NCI-H2107 treated with DMSO at 0.1 percent for 48 hours (cell line): Measurements from ENCODE around the gene PGM2L1.
"Not testable (repeated sequence)": the region's sequence is repeated elsewhere in the genome, so short reads cannot be mapped to it uniquely, and the experiment has no call there.

Experiments
- DNase-seq: peaks from one replicate; lab custom pipeline; 2025; ENCODE audit not compliant: unreplicated experiment; lab: John Stamatoyannopoulos, UW

PGM2L1 gene

DNA sequence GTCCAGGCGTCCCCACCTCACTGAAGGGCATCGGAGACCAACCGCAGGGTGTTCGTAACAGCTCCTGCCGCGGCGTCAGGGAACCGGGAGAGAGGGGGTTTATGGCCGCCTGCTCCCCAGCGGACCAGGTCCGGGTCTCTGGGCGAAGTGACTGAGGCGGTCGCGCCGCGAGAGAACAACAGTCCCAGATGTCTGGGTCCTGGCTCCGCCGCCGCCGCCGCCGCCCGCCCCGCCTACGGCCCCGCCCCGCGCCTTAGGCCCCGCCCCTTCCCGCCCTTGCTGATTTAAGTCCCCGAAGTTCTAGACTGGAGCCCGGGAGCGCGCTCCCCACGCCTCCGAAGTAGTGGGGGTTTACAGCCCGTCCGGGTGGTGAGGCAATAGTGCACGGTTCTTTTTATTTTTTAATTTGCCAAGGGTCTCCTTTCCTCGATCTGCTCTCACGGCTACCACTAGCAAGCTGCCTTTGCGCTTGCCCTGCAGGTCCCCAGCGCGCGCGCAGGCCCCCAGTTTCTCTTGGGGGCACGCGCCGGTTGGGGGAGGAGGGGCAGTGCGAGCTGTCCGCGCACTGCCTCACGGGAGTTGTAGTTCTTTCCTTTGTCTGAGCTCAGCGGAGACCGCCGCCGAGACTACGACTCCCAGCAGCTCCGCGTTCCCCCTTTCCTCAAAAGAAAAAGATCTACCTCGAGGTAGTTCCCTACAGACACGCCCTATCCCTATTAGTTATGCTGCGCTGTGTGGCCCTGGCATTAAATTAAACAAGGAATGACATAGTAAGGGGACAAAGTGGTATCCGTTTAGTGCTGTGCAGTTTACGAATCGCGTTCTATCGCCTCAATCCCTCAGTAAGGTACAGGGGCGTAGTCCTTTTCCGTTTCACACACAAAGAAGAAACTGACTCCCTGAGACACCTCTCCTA lies at the start of gene PGM2L1:
PGM2L1 (minus strand) TSS at position 190 of the 916 bp plus-strand sequence. CDS start 272 bp downstream, outside the sequence.
- peak; percentile 96 for DNase-seq

DNA sequence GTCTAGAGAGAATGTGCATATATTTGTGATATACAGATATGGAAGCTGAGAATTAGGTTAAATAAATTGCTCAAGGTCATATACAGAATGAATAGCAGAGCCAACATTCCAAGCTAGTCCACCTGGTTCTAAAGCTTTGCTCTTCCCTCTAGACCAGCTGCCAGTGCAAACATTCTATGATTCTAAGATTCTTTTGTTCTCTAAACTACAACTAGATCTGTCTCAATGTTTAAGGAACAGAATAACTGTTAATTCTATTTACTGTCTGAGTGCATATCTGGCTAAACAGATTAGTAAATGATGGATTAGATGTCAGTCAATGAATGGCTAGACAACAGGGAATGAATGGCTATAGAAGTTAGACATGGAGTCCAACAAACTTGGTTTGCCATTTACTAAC lies 49.5 kb upstream of the PGM2L1 start:
- DNase-seq = no peak

DNA sequence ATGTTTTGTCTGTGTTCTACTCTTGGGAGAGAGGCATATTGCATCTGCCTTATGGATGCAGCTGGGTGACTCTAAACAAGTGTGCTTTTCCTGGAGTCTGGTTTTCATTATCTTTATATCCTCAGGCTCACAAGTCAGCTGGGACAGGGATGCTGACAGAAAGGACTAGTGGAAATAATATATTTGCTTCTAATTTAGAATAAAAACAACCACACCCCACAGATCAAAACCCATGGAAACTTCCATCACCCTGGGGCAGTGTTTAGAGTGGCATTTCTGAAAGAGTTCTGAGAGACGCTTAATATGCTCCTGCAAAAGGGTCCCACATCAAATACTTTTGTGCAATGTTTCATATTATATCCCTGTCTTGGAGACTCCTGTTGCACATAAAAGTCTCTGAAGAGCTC lies 48.3 kb upstream of the PGM2L1 start:
- DNase-seq = no peak

DNA sequence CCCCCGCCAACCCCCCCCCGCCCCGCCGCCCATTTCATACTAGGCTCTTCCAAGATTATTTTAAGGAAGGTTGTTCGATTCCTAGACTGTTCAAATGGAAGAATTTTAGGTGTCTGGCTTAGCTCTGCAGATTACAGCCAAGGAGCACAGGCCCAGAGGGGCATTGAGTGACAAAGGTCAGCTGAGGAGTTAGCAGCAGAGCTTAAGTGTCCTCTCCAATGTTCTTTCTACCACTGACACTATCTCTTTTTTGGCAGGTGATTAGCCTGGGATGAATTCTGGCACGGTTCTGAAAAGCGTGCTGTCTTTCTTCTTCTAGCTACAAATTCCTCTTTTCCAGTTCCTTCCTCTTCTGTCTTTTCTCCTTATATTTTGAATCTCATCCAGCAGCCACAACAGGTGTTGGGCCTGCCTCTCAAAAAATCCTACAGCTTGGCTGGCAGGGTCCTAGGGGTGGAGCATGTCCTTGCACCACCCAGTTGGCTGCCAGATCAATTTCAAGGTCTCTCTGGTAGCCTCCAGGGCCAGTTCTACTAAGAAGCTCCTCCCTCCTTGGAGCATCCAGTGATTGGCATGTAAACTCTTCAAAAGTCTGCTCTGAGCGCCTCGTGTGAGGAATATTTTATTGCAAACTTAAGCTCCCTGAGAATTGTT lies 46.1 kb upstream of the PGM2L1 start:
- peak; percentile 68 for DNase-seq

DNA sequence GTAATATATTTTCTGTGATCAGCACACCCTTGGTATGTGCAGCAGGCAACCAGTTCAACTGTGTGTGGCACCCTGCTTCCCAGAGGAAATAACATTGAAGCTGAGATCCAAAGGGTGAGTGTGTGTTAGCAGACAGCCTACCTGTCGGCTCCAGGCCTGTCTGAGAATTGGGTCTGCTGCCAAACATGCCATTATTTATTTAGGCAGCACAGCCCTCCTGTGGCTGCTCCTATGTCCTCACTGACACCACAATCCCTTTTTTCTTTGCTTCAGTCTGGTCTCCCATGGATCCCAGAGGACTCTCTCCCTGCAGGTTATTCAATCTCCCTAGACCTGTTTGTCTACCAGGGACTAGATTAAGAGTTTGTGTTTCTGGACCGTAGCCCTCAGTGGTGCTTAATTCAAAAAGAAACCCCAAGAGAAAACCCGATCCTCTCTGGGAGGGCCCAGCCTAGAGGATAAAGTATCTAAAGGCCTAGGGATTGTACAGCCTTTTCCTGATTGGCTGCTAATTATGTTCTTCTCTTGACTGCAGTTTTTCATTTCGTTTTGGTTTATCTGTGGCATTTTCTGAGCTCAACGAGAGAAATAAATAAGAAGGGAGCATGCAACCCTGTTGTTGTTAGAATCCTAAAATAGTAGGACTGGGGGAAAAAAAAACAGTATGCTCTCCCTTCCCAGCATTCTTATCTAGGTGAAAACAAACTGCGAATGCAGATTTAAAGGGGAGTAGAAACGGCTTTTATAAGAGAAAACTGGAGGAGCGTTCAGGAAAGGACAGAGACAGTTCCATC lies 45.0 kb upstream of the PGM2L1 start:
- DNase-seq = peak; percentile 98

DNA sequence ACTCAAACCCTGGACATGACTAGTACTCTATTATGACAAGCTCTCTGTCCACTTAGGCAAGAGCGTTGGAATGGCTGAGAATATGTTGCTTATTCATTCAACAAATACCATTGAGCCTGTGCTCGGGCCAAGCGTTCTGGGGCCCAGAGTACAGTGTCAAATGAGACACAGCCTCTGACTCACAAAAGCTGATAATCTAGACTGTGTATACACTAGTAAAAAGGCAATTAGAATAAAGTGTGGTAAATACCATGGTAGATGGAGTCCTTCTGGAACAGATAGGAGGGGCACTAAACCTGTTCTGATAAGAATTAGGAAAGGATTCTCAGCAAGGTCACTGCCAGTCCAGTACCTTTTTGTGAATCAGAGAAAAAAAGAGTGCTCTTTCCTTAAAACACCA lies 44.4 kb upstream of the PGM2L1 start:
- no peak for DNase-seq

DNA sequence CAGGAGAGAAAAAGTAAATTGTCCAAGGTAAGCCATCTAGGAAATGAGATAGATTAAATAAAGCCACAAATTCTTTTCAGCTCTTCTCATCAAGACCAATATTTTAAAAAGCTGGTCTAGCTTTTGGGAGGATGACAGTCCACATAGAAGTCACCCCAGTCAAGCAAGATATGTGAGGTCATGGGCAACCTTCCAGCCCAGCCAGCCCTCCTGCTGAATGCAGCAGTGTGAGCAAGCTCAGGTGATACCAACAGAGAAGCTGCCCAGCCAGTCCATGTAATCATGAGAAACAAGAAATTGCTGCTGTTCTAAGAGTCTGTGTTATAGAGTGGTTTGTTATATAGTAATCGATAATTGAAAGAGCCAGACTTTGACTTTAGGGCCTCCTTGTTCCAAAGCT lies 40.4 kb upstream of the PGM2L1 start:
- DNase-seq = no peak

DNA sequence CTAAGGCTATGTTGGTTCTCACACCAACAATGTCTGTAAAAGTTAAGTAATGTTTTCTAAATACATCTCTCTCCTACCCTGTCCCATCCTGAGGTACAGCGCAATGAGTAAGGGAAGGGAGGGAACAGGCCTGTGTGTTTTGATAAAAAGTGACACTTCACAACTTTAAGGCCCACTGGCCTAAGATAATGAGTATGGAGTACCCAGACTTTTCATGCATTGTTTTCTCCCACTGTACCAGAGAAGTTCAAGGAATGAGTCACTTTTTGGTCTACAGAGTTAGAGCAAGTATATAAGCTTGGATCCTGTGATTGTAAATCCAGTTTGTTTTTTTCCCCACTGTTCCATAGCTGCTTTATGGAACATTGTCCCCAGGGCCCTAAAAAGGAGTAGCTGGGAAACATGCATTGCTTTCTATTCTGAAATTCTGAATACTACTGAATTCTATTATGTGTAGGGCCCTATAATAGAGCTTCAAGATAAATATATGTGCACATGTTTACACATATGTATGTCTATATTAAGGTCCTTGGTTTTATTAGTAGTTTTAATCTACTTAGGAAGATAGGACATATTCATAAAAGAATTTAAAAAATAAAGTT lies 39.3 kb upstream of the PGM2L1 start:
- DNase-seq = no peak

DNA sequence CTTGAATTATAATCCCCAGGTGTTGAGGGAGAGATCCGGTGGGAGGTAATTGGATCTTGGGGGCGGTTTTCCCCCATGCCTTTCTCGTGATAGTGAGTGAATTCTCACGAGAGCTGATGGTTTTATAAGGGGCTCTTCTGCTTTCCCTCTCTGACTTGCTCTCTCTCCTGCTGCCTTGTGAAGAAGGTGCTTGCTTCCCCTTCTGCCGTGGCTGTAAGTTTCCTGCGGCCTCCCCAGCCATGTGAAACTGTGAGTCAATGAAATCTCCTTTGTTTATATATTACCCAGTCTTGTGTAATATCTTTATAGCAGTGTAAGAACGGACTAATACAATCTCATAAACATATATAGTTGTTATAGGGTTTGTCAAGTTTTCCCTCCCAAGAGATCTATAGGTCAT lies 36.3 kb upstream of the PGM2L1 start:
- no peak for DNase-seq

DNA sequence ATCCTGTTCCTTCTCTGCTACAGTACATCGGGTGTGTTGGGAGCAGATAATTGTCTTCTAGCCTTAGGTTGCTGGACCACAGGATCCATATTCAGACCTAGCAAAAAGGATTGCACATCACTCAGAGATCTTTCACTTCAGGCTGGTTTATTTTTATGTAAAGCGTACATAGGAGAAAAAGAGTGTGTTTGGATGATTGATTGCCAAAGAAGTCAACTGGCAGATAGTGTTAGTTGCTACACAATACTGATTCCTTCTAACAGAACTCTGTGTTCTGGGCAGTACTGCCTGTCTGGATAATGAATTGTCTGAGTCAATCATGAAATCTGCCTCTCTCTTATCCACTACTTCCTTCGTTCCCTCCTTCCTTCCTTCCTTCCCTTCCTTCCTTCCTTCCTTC lies 31.0 kb upstream of the PGM2L1 start:
- DNase-seq = no peak

DNA sequence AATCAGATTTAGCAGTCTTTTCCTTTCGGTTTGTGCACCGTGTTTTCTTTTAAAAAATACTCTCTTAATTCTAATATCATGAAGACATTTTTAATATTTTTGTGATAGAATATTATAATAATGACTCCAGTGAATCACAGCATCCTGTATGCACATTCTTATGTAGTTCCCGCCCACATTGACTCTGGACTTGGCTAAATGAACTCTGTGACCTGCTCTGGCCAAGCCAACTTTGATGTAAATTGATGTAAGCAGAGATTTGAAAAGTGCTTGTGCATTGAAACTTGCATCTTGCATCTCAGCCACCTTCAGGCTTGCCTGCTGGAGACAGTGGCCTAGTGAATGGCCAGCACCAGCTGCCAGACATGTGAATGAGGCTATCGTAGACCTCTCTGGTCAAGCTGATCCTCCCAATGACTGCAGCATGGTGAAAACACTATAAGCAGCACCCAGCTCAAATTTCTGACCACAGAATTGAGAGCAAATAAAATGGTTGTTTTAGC lies 29.2 kb upstream of the PGM2L1 start:
- DNase-seq = no peak

DNA sequence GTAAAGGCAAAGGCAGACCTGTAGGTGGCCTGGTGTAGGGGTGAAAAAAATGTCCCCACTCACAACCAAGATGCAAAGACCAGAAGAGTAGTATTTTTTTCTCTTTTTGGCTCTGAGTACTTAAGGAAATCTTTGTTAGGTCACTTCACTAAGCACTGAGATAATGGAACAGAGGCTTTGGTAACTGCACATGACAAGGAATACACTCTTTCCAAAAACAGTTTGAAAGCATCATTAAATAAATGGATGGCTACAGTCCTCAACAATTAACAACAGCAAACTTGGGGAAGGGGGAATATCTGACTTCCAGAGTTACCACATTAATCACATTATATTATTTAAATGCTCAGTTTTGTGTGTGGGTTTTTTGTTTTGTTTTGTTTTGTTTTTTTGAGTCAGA lies 26.9 kb upstream of the PGM2L1 start:
- no peak for DNase-seq

DNA sequence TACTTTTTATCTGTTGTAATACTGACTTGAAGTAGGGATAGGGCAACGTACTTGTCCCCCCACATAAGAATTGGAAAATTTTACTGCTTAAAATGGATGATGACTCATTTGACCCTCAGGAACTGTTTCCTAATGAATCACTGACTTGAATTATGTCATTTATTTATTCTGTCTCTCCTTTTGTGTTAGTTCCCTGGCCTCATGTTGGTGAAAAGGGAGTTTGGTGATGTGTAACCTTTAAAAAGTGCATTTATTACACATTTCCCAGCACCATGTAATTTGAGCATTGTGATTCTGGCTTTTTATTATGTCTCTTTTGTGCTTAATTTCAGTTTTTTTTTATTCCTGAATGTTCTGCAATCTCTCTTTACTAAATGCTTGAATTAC lies 20.3 kb upstream of the PGM2L1 start:
- DNase-seq = no peak

DNA sequence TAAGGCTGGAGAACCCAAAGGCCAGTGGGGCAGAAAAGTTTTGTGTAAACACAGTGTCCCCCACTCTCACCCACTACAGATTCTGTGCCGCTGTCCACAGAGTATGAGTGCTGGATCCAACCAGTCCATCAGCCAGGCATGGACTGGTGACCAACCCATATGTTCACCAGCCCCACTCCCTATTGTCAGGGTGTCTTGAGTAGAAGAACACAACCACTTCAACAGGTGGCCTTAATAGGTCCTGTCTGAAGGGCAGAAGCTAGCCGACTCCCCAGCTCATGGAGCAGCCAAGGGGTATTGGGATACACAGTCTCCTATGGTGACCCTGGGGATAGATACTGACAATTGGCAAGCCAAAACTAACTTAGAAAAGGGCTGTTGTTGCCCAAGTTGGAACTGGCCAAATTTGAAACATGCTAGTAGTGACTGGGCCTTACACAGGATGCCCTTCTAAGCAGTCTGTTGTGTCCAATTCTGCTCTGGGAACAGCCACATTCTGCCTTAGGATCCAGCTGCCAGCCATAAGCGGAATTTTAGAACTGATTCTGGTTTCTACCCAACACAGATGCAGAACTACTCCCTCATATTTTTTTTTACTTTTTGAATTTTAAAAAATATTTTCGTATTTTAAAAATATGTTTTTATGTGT lies 19.8 kb upstream of the PGM2L1 start:
- DNase-seq = no peak

DNA sequence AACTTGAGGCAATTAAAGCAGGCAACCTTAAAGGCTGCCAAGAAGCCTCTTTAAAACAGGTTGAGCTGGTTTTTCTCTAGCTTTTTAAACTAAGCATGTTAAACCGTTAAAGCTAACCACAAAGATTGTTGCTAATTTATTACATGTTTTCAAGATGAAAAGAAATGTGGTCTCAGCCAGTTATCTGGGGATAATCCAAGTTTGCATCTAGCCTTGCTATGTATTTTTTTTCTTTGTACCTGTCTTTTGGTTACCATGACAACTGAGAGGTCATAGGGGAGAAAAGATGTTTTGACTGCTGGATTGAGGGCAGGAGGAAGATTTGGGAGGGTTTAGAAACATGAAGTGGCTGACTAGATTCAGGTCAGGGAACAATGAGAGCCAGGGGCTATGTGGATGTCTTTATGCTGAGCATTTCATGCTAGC lies 19.2 kb upstream of the PGM2L1 start:
- peak; percentile 59 for DNase-seq

DNA sequence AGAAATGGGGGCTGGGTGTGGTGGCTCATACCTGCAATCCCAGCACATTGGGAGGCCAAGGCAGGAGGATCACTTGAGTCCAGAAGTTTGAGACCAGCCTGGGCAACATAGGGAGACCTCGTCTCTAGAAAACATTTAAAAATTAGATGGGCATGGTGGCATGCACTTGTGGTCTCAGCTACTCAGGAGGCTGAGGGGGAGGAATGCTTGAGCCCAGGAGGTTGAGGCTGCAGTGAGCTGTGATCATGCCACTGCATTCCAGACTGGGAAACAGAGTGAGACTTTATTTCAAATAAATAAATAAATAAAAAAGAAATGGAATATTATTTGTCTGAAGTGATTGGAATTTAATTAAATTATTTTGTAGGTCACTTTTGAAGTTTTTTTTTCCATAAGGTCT lies 18.7 kb upstream of the PGM2L1 start:
- not testable (repeated sequence) for DNase-seq

DNA sequence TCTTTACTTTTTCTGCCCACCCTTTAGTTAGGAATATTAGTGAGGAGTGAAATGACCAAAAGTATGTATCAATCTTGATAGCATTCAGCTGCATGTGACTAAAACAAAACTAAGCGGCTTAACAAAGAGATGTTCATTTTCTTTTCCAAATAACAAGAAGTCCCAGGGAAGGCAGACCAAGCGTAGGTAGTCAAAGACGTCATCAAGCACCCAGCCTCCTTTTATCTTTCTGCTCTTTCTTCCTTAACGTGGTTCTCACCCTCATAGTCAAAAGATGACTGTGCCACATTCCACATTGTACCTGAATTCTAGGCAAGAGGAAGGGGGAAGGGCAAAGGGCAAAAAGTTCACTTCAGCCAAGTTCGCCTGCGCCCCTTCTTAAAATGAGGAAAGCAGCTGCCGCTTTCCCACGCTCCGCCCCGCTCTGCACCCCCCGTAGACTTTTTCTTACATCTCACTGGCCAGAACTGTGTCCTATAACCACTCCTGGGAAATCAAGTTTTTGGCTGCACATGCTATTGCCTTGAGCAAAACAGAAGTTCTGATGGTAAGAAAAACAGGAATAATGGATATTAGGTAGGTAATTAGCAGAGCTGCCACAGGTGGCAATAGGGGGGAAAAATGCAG lies 14.6 kb upstream of the PGM2L1 start:
- no peak for DNase-seq

DNA sequence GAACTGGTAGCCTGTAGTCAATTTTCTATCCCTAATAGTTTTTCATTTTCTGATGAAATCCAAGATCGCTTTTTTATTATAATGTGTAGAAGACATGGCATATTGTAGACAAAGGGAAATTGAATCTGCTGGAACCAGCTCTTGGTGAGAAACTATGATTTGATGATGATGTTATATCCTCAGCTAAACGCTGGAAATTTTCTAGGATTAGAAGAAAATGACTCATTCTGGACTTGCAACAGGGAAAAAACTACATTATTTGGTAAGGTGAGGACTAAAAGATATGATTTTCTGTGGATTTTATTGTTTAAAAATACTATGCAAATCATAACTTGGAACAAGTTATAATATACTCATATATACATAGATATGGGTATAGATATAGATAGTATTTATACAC lies 14.1 kb upstream of the PGM2L1 start:
- no peak for DNase-seq

DNA sequence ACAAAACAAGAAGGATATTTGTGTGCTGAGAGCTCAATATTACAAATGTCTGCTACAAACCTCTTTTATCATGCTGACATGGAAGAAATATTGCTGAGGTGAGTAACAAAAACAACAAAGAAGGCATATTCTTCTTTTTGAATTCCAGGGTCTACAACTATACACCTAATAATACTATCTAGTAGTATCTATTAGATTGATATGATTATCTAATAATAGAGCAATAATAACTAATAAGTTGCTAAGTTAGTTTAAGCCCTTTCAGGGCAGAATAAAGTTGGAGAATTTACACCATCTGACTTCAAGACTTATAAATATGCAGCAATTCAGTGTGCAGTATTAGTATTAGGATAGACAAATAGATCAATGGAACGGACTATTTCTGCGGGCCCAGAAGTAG lies 11.4 kb upstream of the PGM2L1 start:
- no peak for DNase-seq
